GM21723 (cell line): Measurements from ENCODE around the gene C16orf95.
"Not testable (repeated sequence)": the region's sequence is repeated elsewhere in the genome, so short reads cannot be mapped to it uniquely, and the experiment has no call there.

Source experiments
- ATAC-seq: cut with Tn5 transposase; IDR thresholded peaks from one replicate; pipeline ENCODE4 v1.9.1; 2021; ENCODE audit warnings: mild to moderate bottlenecking, moderate library complexity; ENCODE audit not compliant: unreplicated experiment

The C16orf95 gene

DNA sequence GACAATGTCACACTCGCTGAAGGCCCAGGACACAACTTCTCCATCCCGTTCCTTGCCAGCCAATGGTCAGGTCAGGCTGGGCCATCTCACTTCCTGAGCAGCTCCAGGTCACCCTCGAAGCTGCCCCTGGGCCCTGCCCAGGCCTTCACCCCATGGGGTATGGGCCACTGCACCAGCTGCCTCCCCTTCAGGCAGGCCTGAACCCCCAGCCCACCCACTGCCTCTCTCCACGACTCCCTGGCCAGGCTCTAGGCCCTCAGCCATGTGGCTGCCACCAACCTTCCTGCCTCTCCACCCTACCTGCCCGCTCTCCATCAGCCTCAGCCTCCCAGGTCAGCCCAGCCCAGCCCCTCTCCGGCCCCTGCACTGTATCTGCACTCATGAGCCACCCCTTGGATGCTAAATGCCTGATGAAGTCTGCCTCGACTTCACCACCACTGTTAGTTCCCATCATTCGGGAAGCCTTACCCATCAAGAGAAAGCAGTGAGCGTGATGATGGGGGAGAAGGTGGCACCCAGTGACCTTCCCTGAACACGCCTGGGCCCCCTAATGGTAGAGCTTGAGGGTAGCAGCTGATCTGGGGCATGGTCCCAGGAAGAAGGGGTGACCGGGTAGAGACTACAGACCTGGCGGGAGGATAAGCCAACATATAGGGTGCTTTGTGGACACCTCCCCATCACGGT lies 30.9 kb upstream of the C16orf95 start:
- no peak for ATAC-seq

DNA sequence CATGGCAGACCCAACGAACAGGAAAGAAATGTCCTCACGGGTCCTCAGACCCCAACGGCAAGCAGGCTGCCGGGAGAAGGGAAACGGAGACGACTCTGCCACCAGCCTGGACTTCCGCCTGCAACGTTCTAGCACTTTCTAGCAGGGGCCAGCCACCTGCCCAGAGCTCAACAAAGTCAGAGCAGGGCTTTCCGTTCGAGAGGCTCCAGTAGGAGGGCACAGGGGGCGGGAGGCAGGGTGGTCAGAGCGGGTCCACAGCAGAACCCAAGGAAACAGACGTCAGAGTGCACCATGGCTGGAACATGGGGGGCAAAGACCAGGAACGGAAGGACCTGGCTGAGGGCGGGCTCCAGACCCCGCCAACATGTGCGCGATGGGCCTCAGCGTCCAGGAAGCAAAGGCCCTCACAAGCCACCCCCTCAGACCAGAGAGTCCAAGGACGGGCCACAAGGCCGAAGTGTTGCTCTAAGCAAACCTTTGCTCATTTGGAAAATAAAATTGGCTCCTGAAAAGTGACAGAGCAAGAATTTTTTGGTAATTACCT lies 29.4 kb upstream of the C16orf95 start:
- no peak for ATAC-seq

DNA sequence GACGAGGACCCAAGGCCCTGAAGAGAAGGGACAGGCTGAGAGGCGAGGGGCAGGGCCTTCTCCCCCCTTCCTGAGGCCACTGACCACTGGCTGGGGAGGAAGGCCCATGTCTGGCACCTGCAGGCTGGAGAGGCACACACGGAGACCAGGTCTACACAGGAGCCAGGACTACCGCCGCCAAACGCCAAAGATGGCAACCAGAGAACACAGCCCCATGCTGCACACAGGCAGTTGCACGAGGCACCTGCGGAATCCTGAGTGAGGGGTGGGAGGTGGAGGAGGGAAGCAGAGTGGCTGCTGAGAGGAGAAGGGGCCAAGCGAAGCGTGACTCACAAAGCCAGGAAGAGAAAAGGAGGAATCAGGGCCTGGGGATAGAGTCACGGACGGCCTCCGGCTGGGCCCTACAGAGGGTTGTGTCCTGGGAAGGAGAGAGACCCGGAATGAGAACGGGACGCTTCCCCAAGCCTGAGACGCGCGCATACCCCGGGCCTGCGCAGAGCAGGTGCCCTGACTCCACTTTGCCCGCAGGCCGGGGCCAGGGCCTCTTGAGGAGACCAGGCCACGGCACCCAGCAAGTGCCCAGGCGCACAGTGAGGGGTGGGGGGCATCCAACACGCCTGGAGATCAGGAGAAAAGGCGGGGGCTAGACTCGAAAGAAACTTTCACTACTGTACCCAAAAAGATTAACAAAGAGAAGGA lies 28.7 kb upstream of the C16orf95 start:
- ATAC-seq, result no peak

DNA sequence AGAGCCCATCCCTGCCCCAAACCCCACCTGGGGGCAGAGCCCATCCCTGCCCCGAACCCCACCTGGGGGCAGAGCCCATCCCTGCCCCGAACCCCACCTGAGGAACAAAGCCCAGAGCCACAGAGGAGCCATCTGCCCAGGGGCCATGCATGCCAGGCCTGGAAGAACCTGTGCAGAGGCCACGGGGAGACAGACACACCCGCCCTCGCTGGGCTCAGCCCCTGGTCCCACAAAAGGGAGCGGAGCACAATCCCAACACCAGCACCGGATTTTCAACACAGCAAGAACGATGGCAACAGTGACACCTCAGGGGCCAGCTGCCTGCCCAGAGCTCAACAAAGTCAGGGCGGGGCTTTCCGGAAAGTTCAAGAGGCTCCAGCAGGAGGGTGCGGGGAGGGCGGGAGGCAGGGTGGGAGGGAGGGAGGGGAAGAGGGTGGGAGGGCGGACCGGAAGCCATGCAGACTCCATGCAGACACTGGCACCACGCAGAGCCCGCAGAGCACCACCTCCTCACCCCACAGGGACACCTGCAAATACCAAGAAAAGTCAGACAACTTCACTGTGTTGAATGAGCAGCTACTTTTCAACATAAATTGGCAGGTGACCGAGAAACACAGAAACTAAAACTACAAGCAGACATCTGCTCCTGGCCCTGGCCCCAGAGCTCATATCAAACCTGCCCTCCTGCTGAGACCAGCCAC lies 27.9 kb upstream of the C16orf95 start:
- no peak for ATAC-seq

DNA sequence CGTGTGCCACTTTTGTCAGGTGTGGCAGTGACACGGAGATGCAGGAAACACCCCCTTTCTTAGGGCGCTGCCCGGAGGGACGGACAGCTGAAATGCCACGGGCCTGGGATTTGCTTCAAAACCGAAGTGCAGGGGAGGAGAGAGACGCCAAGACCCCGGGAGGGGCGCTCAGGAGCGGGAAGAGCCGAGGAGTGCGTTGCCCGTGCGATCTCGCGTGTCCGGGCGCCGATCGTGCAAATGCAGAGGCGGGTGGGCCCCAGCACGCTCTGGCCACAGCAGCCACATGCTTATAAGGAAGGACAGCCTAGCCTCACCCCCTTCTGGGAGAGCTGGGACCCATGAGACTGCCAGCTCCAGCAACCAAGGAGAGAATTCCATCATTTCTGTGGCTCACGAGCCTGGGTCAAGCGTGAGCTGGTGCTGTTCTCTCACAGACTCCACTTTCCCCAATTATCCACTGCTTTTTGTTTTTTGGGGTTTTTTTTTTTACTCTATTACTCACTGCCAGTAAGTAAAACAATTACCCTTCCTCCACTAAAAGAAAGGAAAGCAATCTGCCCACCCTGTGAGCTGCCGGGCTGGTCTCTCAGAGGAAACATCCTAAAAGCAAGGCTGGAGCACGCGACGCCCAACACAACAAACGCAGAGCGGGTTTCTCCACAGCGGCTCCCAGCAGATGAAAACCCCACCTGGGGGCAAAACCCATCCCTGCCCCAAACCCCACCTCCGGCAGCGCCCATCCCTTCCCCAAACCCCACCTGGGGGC lies 27.2 kb upstream of the C16orf95 start:
- ATAC-seq, result no peak

DNA sequence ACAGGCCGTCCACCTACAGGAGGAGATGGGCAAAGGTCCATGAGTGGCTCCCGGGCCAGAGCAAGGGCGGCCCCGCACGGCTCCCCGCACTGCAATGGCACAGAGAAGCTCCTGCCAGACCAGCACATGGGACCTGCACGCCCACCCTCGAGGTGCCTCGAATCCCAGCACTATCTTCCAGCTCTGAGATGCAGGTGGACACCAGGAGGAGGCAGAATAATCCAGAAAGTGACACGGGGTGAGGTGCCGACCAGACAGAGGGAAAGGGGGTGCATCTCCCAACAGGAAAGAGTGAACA lies 26.5 kb upstream of the C16orf95 start:
- no peak for ATAC-seq

DNA sequence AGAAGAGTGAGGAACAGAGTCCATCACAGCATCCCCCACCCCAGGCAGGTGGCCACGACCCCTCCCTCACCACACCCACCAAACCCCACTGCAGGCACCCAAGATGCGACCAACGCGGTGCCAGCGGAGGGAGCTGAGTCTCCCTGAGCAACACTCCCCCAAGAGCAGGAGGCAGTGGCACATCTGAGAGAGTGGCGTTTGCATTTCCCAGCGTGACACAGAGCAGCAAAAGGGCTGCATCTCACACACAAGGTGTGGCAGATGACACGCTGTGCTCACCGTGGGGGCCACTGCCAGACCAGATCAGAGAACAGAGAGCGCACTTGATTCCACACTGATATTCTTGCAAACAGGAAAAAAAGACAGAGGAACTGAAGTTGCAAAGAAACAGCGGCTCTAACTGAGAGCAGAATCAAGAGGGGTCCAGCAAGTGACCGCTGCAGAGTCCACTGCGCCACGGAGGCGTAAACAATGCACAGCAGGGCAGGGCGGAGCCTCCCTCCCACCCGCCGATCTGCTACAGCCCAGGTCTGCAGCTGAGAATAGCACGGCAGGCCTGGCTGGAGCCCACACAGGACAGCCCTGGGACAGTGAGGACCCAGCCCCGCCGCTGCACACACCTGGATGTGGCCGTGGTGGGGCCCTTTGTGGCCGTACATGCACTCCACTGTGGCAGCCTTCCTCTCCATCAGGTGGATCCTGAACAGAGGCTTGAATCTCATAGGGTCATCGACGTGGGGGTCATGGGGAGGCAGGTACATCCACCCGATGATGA lies 26.0 kb upstream of the C16orf95 start:
- no peak for ATAC-seq

DNA sequence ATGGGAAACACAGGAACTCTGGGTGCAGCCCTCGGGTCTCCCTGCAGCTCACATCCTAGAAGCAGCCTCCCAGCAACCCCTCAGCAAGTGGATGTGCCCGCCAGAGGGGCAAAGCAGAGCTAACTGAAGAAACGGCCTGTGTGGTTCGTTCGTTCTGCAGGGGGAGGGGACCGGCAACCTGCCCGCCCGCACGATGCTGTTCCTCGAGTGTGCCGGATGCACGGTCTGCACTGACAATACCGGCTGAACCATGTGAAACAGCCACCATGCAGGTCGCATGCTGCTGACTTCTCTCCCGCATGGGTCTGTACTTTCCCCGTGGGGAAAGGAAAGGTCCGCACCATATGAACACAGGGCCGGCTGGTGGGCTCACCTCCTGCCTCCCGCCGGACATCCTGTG lies 25.3 kb upstream of the C16orf95 start:
- ATAC-seq, result no peak

DNA sequence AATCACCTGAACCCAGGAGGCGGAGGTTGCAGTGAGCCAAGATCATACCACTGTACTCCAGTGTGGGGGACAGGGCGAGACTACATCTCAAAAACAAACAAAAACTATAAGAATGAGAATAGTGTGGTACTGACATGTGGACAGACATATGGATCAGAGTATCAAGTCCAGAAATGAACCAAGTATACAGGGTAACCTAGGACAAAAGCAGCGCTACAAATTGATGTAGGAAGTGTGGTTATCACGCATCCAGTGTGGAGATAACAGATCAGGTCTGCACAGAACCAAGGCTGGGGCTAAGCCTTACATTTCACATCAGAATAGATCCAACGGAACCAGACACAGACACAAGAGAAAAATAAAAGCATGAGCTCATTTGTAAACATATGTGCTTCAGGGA lies 23.0 kb upstream of the C16orf95 start:
- ATAC-seq, result no peak

DNA sequence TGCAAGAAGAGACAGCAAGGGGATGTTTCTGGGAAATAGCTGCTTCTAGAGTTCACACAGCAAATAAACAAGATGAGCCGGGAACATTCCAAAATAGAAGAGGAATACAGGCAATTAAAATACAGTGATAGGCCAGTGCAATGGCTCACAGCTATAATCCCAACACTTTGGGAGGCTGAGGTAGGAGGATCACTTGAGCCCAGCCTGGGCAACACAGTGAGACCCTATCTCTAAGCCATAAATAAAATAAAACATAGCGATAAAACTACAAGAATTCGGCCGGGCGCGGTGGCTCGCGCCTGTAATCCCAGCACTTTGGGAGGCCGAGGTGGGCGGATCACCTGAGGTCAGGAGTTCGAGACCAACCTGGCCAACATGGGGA lies 22.5 kb upstream of the C16orf95 start:
- not testable (repeated sequence) for ATAC-seq

DNA sequence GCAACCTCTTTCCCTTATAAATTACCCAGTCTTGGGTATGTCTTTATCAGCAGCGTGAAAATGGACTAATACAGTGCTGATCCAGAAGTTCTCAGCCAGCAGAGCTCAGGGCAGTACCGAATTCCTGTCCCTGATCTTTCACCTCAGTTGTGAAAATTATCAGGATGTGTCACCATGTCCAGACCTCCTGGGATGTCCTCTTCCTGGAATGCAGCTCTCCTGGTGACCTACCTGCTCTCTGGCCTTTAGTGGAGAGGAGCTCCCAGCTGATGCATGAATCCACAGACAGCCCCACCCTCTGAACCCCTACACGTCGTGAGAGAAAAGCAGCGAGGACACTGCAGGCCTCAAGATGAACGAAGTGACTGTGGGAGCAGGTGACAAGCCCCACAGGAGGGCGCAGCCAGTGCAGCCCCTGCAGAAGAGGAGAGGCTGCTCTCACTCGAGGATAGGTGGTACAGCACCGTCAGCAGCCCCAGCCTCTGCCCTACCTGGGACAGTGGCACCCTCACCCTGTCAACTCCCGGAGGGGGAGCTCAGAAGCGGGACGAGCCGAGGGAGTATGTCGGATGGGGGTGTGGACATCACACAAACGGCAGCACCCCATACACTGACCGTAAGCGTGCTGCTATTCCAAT lies 22.0 kb upstream of the C16orf95 start:
- no peak for ATAC-seq

DNA sequence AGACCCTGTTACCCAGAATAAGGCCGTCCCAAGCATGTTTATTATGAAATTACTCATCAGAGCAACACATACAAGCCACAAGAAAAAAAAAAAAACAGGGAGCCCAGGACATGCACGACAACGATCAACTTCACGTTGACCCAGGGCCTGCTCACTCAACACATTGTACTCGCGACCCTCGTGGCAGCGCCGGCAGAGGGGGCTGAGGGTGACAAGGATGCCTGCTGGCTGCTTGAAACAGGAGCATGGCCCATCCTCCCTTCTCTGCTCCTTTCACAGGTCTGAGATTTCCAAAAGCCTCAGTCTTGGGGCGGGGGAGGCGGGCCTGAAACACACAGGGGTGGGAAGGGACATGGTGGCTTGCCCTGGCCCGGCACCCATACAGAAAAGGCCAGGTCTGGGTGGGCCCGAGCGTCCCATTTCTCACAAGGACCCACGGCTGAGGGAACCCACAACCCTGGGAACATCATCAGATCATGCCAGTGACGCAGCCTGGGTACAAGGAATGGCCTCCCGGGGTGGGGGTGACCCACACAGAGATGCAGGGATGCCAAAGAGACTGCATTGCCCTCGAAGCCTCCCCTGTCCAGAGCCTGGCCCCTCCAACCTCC lies 21.1 kb upstream of the C16orf95 start:
- ATAC-seq, result no peak

DNA sequence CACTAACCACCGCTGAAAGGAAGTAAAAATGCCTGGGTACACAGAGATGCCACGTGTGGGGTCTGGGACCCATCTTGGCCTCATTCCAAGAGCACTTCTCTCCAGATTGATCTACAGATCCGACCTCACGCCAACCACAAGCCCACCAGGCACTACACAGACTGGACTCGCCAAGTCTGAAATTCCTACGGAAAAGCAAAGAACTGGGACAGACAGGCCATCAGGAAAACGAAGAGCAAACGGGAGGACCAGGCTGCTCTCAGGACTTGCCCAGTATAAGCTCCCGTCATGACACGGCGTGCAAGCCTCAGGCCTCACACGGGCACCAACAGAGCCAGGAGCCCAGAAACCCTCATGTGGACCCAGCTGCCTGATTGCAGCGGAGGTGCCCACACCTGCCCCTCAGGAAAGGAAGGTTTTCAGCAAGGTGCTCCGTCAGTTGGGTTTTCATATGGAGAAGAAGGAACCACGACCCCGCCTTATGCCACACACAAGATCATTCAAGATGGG lies 20.1 kb upstream of the C16orf95 start:
- no peak for ATAC-seq

DNA sequence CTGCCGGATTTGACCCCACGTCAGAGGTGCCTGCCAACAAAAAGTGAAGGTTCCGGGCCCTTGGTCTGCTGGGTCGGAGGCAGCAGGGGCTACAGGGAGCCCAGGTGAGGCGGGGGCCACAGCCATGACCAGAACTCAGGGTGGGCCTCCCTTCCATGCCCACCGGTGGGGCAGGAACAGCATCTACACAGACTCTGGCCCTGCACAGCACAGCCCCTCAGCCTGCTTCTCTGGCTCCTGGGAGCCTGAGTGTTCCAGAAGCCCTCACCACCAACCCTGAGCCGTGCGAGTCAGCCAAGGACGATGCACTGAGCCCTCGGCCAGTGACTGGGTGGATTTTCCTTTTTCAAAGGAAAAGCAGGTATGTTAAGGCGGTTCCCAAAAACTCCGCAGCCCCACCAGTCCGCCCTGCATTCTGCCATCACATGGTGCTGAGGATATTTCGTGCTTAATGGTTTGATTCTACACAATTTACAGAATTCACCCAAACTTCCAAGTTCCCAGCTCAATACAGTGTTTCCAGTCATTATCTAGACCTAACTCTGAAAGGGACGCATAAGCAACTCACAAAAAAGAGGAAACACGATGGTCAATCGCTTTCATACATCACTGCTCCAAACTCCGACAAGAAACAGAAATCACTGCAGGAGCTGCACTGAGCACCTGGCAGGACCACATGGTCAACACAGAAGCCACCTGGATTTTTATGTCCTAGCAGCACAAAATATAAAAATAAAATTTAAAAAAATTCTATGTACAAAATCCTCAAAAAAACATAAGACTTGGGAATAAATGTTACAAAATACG lies 19.4 kb upstream of the C16orf95 start:
- no peak for ATAC-seq

DNA sequence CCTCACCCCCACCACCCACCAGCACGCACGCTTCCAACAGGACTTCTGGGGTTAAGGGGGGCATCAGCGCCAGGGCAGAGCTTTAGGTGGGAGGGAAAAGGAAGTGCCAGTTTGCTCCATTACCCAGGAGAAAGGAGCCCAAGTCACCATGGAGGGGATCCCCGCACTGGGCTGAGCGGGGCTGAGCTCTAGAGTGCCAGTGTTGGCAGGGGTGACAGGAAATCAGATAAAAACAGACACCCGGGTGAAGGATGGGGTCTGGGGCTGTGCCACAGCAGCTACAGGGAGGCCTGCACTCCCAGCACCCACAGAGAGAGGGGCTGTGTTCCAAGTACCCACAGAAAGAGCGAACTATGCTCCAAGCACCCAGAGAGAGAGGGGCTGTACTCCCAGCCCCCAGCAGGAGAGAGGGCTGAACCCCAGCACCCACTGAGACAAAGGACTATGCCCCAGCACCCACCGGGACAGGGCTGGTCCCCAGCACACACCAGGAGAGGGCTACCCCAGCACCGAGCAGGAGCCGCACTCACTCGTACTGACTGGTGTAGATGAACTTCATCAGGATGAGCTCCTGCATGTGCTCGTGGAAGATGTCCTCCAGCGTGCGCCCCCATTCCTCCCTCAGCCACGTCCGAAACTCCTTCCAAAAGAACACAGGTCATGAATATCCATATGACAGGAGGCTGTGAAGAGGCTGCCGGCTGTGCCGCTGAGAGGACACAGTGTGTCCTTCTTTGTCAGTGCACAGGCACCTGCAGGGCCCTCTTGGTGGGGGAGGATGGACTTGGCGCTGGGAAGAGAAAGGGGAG lies 18.6 kb upstream of the C16orf95 start:
- no peak for ATAC-seq

DNA sequence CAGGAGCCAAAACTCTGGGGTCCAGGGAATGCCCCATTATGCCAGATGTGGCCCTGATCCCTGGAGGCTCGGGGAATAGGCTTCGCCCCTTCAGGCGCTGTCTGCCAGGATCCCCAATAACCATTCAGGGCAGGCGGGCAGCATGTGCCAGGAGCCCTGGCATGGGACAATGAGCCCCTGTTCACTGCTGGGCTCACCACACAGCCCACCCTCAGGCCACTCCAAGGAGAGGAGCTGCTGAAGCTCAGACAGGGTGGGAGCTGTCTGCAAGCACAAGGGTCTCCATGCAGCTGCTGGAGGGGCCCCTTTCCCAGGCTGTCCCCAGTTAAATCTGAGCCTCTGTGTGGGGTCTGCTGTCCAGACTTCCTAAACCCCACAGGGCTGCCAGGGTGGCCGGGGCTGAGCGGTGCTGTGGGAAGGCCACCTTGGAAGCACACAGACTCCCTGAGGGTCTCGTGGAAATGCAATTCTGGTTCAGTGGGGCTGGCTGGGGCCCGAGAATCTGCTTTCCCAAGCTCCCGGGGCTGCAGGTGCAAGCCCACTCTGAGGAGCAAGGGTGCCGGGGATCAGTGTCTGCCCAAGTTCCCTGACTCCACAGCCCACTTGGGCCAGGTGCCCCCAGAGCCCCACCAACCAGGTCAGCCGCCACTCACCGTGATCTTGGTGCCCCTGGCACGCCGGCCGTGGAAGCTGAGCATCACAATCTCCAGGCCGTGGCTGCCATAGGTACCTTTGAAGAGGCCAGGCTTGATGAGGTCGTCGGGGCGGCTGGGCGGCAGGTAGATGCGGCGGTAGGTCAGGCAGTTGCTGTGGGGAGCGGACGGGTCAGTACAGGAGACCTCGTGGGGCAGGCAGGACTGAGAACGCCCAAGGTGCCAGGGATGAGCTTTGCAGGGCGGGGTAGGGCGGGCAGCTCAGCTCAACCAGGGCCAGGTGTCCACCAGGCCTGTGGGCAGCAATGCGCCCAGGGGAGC lies 17.7 kb upstream of the C16orf95 start:
- ATAC-seq, result no peak
